DMS53 (cell line): ENCODE results near the gene B3GLCT.
"Not testable (repeated sequence)": the region's sequence is repeated elsewhere in the genome, so short reads cannot be mapped to it uniquely, and the experiment has no call there.

ENCODE experiments used
- DNase-seq: peaks from one replicate; lab custom pipeline; 2025; lab: John Stamatoyannopoulos, UW

Gene B3GLCT

GRCh38 chr13:31184451-31184850 is 15.3 kb upstream of the B3GLCT start:
- DNase-seq, result no peak

GRCh38 chr13:31184981-31185645 is 14.7 kb upstream of the B3GLCT start:
- no peak for DNase-seq

GRCh38 chr13:31191748-31192147 is 8.0 kb upstream of the B3GLCT start:
- DNase-seq, result no peak

- DNase-seq, result no peak
These were observed 7.5 kb upstream of the B3GLCT start for GRCh38 chr13:31192306-31192705.

- no peak for DNase-seq
These were observed 4.2 kb upstream of the B3GLCT start for GRCh38 chr13:31195616-31196015.

- no peak for DNase-seq
These were observed 2.8 kb upstream of the B3GLCT start for GRCh38 chr13:31196992-31197391.

- DNase-seq, result no peak
These were observed 1.3 kb upstream of the B3GLCT start for GRCh38 chr13:31198519-31198918.

- no peak for DNase-seq
These were observed 287 bp upstream of the B3GLCT start for GRCh38 chr13:31199527-31199848.

- DNase-seq, result peak; percentile 79
These were observed 829 bp downstream of the B3GLCT start for GRCh38 chr13:31200637-31200971.

- DNase-seq, result peak; percentile 11
These were observed 1.7 kb downstream of the B3GLCT start for GRCh38 chr13:31201341-31202031.

- DNase-seq, result peak; percentile 47
These were observed 4.8 kb downstream of the B3GLCT start for GRCh38 chr13:31204592-31204991.

- DNase-seq, result peak; percentile 20
These were observed 8.1 kb downstream of the B3GLCT start for GRCh38 chr13:31207661-31208552.

- DNase-seq, result no peak
These were observed 8.9 kb downstream of the B3GLCT start for GRCh38 chr13:31208559-31209122.

- peak; percentile 30 for DNase-seq
These were observed 9.5 kb downstream of the B3GLCT start for GRCh38 chr13:31209172-31209840.

GRCh38 chr13:31209841-31210210 is 10.1 kb downstream of the B3GLCT start:
- no peak for DNase-seq

- DNase-seq, result no peak
These were observed 14.0 kb downstream of the B3GLCT start for GRCh38 chr13:31213651-31214289.

- no peak for DNase-seq
These were observed 14.7 kb downstream of the B3GLCT start for GRCh38 chr13:31214435-31214834.

GRCh38 chr13:31216916-31217315 is 17.1 kb downstream of the B3GLCT start:
- DNase-seq, result not testable (repeated sequence)

GRCh38 chr13:31219909-31220598 is 20.3 kb downstream of the B3GLCT start:
- no peak for DNase-seq

GRCh38 chr13:31221057-31221456 is 21.3 kb downstream of the B3GLCT start:
- DNase-seq, result no peak

GRCh38 chr13:31223215-31223614 is 23.4 kb downstream of the B3GLCT start:
- DNase-seq, result no peak
